Stimulated activated CD4-positive, alpha-beta T cell treated with anti-CD3 and anti-CD28 coated beads, Interleukin-1b, Interleukin-23, amount 100 ng/mL, for 48 hours (primary cell): ENCODE measurements around the gene FANCE.
"Not testable (repeated sequence)": the region's sequence is repeated elsewhere in the genome, so short reads cannot be mapped to it uniquely, and the experiment has no call there.

ENCODE experiments used
- DNase-seq: peaks from one replicate; pipeline ENCODE4 v3.0.0-alpha.2; 2020

The FANCE gene

DNA sequence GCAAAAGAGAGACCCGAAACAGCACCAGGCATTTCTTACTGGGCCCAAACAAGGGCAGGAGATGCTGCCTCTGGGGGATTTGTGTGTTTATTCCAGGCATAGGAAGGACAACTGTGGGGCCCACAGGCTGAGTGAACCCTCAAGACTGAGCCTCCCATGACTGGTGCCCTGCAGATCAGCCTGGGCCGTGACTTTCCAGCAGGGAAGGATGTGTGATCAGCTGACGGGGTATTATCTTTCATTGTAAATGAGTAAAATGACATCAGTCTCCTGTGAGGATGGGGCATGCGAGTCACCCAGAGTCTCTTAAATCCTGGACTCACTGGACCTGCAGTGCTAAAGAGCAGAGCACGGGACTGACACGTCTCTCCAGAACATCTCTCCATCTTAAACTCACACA, 48.6 kb downstream of the FANCE start:
- DNase-seq: no peak

DNA sequence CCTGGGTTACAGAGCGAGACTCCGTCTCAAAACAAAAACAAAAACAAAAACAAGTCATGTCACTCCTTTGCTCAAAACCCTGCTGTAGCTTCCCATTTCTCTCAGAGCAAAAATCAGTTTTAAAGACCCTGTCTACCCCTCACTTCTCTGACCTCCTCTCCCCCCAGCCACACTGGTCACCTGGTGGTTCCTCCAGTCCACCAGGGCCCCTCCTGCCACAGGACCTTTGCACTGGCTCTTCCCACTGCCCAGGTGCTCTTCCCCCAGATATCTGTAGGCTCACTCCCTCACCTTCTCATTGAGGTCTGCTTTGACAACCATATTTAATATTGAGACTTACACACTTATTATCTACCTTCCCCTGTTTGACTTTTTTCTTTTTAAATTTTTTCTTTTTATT, 49.6 kb downstream of the FANCE start:
- DNase-seq: no peak

DNA sequence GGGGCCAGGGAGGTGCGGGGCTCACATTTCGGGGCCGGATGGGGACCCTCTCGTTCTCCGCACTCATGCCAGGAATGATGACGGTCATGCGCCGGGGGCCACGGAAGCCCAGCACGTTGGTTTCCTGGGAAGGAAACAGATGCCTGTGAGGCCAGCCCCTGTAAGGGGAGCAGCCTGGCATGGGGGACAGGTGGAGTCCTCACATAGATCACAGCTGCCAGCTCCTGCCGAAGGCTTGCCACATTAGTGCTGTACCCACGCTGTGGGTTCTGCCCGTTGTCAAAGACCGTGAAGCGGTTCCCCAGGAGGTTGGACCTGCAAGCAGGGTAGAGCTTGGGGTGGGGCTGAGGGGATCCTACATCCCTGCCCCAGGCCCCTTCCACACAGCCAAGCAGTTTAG, 51.4 kb downstream of the FANCE start:
- DNase-seq: no peak

DNA sequence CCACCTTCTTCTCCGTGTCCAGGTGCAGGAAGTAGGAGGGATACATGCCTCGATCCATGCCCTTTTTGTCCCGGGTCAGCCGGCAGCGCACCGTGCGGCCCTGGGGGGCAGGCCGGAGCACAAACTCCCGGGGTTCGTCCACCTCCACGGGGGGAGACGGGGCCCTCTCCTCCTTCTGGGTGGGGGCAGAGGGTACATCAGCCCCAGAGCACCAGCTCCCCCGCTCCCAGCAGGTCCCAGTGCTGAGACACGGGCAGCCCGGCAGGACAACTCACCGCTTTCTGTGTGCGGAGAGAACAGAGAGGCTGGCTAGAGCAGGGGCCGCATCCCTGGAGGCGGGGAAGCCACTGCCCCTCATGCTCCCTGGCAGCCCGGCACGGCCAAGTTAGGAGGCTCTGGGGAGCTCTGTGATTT, 53.9 kb downstream of the FANCE start:
- no peak for DNase-seq

DNA sequence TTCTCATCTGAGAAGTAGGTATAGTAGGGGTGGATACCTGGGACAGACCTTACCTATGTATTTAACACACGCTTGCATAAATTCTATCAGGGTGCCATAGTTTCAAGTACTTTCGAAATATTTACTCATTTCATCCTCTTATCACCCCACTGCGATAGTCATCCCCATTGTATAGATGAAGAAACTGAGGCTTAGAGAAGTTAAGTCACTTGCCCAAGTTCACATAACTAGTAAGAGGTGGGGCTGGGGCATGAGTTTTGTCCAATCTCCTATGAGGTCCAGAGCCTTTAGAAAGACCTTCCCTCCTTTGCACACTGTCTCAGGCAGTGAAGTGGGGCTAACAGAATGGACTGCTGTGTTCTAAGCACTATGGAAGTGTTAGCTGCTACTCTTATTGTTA, 54.4 kb downstream of the FANCE start:
- DNase-seq: no peak

DNA sequence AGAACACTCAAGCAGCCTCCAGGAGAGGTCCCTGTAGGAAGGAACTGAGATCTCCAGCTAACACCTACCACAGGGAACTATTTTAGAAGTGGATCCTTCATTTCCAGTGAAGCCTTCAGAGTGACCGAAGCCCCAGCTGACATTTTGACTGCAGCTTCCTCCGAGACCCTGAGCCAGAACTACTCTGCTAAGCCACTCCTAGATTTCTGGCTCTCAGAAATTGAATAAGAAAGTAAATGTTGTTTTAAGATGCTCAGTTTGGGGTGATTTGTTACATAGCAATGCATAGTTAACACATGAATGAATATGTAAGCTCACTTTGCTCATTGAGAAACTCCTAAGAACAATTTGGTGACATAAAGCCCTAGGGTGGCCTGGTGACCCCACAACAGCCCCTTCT, 55.1 kb downstream of the FANCE start:
- DNase-seq: no peak

DNA sequence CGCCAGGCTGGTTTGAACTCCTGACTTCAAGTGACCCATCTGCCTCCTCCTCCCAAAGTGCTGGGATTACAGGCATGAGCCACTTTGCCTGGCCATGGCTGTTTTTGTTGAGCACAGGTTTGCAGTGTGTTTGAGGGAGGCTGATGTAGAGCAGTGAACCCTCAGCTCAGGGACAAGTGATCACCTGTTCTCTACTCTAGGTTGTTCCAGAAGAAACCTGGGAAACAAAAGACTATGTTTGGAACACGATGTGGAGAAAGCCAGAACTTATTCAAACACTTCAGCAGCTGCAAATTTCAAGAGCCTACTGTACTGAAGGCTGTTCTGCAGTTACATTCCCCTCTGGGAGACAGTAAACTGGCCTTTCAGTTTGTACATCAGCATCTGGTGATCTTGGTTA, 55.9 kb downstream of the FANCE start:
- DNase-seq: no peak

DNA sequence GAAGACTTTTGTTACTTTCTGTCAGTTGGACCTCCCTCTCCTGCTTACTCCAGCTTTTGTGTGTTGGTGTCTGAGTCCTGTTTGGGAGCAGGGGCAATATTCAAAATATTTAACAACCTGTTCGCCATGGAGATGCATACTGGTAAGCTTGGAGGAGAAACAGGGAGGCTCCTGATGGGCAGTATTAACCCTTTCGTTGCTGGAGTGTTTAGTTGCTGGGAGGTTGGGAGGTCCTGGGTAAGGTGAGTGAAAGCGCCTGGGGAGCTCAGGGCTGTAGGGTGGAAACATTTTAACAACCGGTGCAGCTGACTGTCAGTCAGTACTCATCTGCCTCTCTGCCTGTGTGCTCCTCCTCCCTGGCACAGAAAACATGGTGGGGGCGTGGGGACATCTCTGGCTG, 56.4 kb downstream of the FANCE start:
- DNase-seq: no peak

DNA sequence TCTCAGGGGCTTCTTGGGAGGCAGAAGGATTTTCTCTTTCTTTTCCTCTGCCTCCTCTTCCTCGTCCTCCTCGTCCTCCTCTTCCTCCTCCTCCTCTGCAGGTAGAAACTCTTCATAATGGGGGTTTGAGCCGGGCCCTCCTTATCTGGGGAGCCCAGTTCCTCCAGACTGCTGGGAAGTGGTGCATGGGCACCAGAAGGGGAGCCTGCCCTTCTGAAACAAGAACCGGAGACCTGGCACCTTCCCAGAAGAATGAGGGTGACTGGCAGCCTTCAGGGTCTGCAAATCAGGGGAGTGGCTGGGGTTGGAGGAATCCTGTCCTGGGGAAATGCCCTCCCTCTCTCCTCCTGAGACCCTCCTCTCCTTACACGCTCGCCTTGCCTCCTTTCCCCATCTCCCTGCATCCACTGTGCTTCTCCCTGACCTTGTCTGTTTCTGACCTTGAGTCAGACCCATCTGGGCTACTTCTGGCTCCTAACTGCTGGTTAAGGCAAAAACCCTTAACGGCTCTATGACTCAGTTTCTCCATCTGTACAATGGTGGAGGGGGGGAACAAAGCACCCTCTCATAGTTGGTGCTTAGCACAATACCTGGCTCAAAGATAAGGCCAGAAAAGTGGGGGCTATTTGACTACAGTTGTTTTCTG, 58.9 kb downstream of the FANCE start:
- DNase-seq: no peak

DNA sequence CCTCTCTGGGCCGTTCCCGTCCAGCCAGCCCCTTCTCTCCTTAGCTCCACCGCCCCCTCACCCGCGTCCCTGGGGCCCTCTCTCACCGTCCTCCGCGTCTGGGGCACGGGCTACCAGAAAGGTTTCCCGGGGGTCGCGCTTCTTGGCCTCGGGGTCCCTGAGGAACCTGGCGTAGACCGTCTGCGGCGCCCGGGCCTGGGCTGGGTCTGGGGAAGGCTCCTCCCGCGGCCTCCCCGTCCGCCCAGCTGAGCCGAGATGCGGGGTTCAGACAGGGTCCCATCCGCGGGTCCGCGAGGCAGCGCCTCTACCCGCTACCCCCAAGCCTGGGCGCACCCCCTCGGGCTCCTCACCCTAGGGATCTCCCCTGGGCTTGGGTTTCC, 59.4 kb downstream of the FANCE start:
- DNase-seq: no peak

DNA sequence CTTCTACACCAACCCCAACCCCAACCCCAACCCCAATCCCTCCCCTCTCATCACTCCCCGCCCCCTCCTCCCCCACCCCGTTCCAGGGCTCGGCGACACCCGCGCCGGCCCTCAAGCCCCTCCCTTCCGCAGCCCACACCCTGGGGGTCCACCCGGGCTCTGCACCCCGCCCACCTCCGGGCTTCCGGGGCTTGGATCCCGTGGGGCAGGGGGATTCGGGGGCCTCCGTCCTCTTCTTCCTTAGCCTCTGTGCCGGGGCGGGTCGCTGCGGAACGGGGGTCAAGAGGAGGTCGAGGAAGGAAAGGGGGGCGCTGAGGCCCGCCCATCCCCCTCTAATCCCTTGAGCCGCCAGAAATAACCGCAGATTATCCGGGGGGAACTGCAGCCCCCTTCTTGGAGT, 59.9 kb downstream of the FANCE start:
- DNase-seq: no peak

DNA sequence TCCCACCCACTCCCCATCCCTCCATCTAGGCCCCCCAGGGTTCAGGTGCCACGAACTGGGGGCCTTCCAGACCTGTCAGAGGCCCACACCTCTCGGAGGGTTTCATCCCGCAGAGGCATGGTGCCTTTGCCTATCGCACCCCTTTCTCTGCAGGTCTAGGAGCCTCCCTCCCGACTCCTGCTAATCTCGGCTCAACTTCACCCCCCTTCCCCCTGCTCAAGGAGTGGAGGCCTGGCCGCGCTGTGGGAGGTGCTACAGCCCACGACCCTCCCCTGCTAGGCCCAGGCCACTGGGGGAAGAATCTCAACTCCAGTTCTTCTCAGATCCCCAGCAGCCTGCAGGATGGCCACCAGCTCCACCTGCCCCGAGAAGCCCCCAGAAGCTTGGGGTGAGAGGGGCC, 60.6 kb downstream of the FANCE start, which contains the start of gene TULP1:
Gene TULP1, minus strand, starts transcription at position 157 of the 400 bp plus-strand sequence. Its CDS starts 38 bp downstream, at position 119.
- no peak for DNase-seq

DNA sequence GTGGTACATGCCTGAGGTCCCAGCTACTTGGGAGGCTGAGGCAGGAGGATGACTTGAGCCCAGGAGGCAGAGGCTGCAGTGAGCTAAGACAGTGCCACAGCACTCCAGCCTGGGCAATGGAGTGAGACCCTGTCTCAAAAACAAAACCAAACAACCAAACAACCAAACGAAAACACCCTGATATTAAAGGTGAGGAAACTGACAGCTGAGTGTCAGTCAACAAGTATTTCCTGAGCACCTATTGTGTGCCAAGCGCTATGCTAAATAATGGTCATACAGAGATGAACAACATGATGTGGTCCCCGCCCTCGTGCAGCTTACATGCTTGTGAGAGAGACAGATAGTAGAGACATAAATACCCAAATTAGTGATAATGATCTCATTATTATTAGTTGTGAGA, 62.4 kb downstream of the FANCE start:
- DNase-seq: no peak

DNA sequence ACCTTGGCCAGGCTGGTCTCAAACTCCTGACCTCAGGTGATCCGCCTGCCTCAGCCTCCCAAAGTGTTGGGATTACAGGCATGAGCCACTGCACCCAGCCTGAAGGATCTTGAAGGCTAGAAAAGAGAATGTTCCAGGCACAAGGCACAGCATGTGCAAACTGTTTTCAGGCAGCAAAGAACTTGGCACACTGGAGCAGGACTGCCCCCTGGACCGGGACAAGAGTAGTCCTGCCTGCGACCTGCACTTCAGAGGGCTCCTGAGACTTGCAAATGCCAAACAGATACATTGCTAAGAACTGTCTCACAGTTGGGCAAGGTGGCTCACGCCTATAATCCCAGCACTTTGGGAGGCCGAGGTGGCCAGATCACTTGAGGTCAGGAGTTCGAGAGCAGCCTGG, 63.8 kb downstream of the FANCE start:
- DNase-seq: not testable (repeated sequence)
